SK-N-SH (cell line): Measurements from ENCODE around the gene CDKAL1. TPM values are rescaled to one million over a fixed set of nuclear protein-coding genes. Genes with fewer than 3 reads are reported as not detected.

ENCODE experiments used
- CTCF ChIA-PET: fragments of 300-600, 350-600 bp; formaldehyde crosslinking; extraction: SDS; loops from one replicate; lab custom pipeline; 2021; lab: Yijun Ruan, JAX
- POLR2A ChIA-PET: fragments of 350-600 bp; sonication (Branson Sonifier 250); formaldehyde crosslinking; extraction: SDS; loops from one replicate; lab custom pipeline; 2020; ENCODE audit warnings: antibody characterized with exemption, inconsistent platforms; lab: Yijun Ruan, JAX
- DNase-seq: peaks from one replicate; pipeline ENCODE4 v3.0.0; 2012
- H2AFZ ChIP-seq: fragments of 200-600 bp; sonication (generic); 2 replicates; pipeline ENCODE4 v1.8.1; 2016; ENCODE audit warnings: antibody characterized with exemption, mild to moderate bottlenecking, low read depth
- H3F3A ChIP-seq: fragments of 200-600 bp; sonication (generic); replicated peaks from 2 replicates; pipeline ENCODE3; 2016; ENCODE audit warnings: antibody characterized with exemption, mild to moderate bottlenecking; ENCODE audit not compliant: insufficient read depth
- H3K27ac ChIP-seq, 2 experiments: fragments of 200-500 bp in 1 of 2; fragments of 200-600 bp in 1 of 2; sonication (Bioruptor generic) in 1 of 2; sonication (generic), shearing (Covaris generic) in 1 of 2; 2 replicates each; pipeline versions ENCODE4 v1.5.1 to v1.6.1; 2014 to 2016; ENCODE audit warnings: low read depth in 2 of 2, inconsistent platforms in 1 of 2, low read length in 1 of 2, mild to moderate bottlenecking in 1 of 2, mixed read lengths in 1 of 2
- H3K27me3 ChIP-seq: fragments of 200-600 bp; sonication (generic), shearing (Covaris generic); 2 replicates; pipeline ENCODE4 v1.6.1; 2016; ENCODE audit warnings: mixed run types; ENCODE audit not compliant: insufficient read depth
- H3K36me3 ChIP-seq, 2 experiments: fragments of 200-500 bp in 1 of 2; fragments of 200-600 bp in 1 of 2; sonication (Bioruptor generic) in 1 of 2; sonication (generic) in 1 of 2; replicated peaks in 1 of 2; 2 replicates each; pipeline versions ENCODE3 to v1.5.1; 2014 to 2016; ENCODE audit warnings: low read length in 1 of 2, mild to moderate bottlenecking in 1 of 2; ENCODE audit not compliant: insufficient read depth in 2 of 2, control insufficient read depth in 1 of 2
- H3K4me1 ChIP-seq, 2 experiments: fragments of 200-500 bp in 1 of 2; fragments of 200-600 bp in 1 of 2; sonication (Bioruptor generic) in 1 of 2; sonication (generic), shearing (Covaris generic) in 1 of 2; 2 replicates each; pipeline versions ENCODE4 v1.5.1 to v1.6.1; 2014 to 2016; ENCODE audit warnings: low read depth in 1 of 2, low read length in 1 of 2, mixed run types in 1 of 2; ENCODE audit not compliant: insufficient read depth in 2 of 2, control insufficient read depth in 1 of 2
- H3K4me2 ChIP-seq: fragments of 200-600 bp; sonication (generic), shearing (Covaris generic); 2 replicates; pipeline ENCODE4 v1.6.1; 2017; ENCODE audit warnings: mixed run types
- H3K4me3 ChIP-seq, 2 experiments: fragments of 200-500 bp in 1 of 2; fragments of 200-600 bp in 1 of 2; sonication (Bioruptor generic) in 1 of 2; sonication (generic), shearing (Covaris generic) in 1 of 2; 2 replicates each; pipeline versions ENCODE4 v1.5.1 to v1.8.1; 2014 to 2016; ENCODE audit warnings: low read depth in 2 of 2, inconsistent platforms in 1 of 2, low read length in 1 of 2, mild to moderate bottlenecking in 1 of 2, mixed read lengths in 1 of 2, moderate library complexity in 1 of 2
- H3K79me2 ChIP-seq: fragments of 200-600 bp; sonication (generic); 2 replicates; pipeline ENCODE4 v1.8.1; 2017; ENCODE audit warnings: mild to moderate bottlenecking; ENCODE audit not compliant: insufficient read depth
- H3K9ac ChIP-seq: fragments of 200-600 bp; sonication (generic); 2 replicates; pipeline ENCODE4 v1.6.1; 2017; ENCODE audit warnings: mixed run types
- H3K9me2 ChIP-seq: fragments of 200-600 bp; sonication (generic); 2 replicates; pipeline ENCODE4 v1.6.1; 2017; ENCODE audit warnings: mixed run types
- H3K9me3 ChIP-seq: fragments of 200-600 bp; sonication (generic); 2 replicates; pipeline ENCODE4 v1.6.1; 2017; ENCODE audit warnings: mixed run types, mild to moderate bottlenecking, moderate library complexity
- H4K20me1 ChIP-seq: fragments of 200-600 bp; sonication (generic); 2 replicates; pipeline ENCODE4 v1.6.1; 2017; ENCODE audit warnings: mild to moderate bottlenecking, mixed run types; ENCODE audit not compliant: insufficient read depth
- ELF1 ChIP-seq: IDR thresholded peaks from 2 replicates; pipeline ENCODE4 v1.4.0; 2012
- EZH2phosphoT487 ChIP-seq: fragments of 200-600 bp; sonication (generic); IDR thresholded peaks from 2 replicates; pipeline ENCODE4 v1.6.1; 2017; ENCODE audit warnings: low read depth, mixed run types, mild to moderate bottlenecking, antibody characterized with exemption, moderate library complexity, borderline replicate concordance
- NFIC ChIP-seq: IDR thresholded peaks from 2 replicates; pipeline ENCODE4 v1.4.0; 2012; ENCODE audit warnings: borderline replicate concordance
- POLR2AphosphoS5 ChIP-seq: IDR thresholded peaks from 2 replicates; pipeline ENCODE4 v1.6.1; 2012; ENCODE audit warnings: low read depth, low read length
- RAD21 ChIP-seq: IDR thresholded peaks from 2 replicates; pipeline ENCODE4 v1.6.1; 2012; ENCODE audit warnings: mild to moderate bottlenecking, low read length
- RCOR1 ChIP-seq: fragments of 150-350 bp; IDR thresholded peaks from 2 replicates; pipeline ENCODE4 v1.6.1; 2017; ENCODE audit warnings: antibody characterized with exemption, low read length
- WGBS: methylation state at CpG from one replicate; pipeline ENCODE4 v1.1.6; 2017; ENCODE audit warnings: low lambda C conversion rate; 5-methylcytosine and 5-hydroxymethylcytosine counted together
- polyA plus RNA-seq, 3 experiments: library from polyadenylated mRNA; depleted of rRNA; stranded (reverse); fragments of >200 nt; gene quantifications; 2 replicates each; pipeline ENCODE4 v1.2.3, GENCODE V29; 2012
- TF ChIP-seq, protein P1 (sequence below): IDR thresholded peaks from 2 replicates; pipeline ENCODE4 v1.4.0; 2012; ENCODE audit warnings: low read depth, borderline replicate concordance
- TF ChIP-seq, protein P2 (sequence below): fragments of 150-350 bp; IDR thresholded peaks from 2 replicates; pipeline ENCODE4 v1.6.1; 2017; ENCODE audit warnings: antibody characterized with exemption, low read length, low read depth, borderline replicate concordance
- TF ChIP-seq, protein P3 (sequence below): IDR thresholded peaks from 2 replicates; pipeline ENCODE4 v1.6.1; 2012; ENCODE audit warnings: mild to moderate bottlenecking, low read depth, low read length, moderate library complexity
- TF ChIP-seq, protein P4 (sequence below): IDR thresholded peaks from 2 replicates; pipeline ENCODE4 v1.4.0; 2012; ENCODE audit warnings: low read depth

The CDKAL1 gene
- polyA plus RNA-seq, 1 of the 3 experiments (the other 2 are of a cell fraction), result 2.6 TPM

DNA sequence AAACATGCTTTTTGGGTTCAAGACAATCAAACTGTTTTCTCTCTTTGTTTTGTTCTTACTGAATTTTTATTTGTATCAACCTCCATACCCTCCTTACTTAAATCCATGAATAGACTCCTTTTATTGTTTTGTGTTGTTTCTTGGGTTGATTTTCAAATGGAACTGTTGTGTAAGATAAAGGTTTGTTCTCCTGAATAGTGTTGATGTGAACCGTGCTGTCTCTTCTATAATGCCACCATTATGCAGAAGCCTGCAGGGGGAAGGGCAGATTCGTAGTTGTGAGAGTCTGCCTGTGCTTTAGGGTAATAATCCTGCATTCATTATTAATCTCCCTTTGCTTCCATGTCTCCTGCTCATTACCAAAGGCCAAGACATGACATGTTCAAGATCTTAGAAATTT lies 105.9 kb downstream of the CDKAL1 start:
- Histone ChIP-seq H2AFZ (no peak overlapping the region), H3K9me3 (no peaks in the 10 kb centered on the region), H3K4me1 (peaks cover 0 to 2% of the 10 kb centered on the region in 2 experiments; a peak in 2 of 4 replicates), H3K27me3 (no peaks in the 10 kb centered on the region), H3K36me3 (no peaks in the 10 kb centered on the region), H3K9me2 (no peaks in the 10 kb centered on the region), H3K4me2 (no peak overlapping the region), H4K20me1 (no peaks in the 10 kb centered on the region), H3K4me3 (no peak overlapping the region), H3F3A (no peaks in the 10 kb centered on the region), H3K27ac (no peak overlapping the region), H3K9ac (no peak overlapping the region), H3K79me2 (no peaks in the 10 kb centered on the region; the same call in 1 of the 2 replicates)
- ChIA-PET CTCF (no interaction called here), POLR2A (no interaction called here)
- TF ChIP-seq, protein P1, sequence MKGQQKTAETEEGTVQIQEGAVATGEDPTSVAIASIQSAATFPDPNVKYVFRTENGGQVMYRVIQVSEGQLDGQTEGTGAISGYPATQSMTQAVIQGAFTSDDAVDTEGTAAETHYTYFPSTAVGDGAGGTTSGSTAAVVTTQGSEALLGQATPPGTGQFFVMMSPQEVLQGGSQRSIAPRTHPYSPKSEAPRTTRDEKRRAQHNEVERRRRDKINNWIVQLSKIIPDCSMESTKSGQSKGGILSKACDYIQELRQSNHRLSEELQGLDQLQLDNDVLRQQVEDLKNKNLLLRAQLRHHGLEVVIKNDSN, result no peak
- TF ChIP-seq NFIC (no peak), RCOR1 (no peak), ELF1 (no peak), EZH2phosphoT487 (no peak)
- TF ChIP-seq, protein P2, sequence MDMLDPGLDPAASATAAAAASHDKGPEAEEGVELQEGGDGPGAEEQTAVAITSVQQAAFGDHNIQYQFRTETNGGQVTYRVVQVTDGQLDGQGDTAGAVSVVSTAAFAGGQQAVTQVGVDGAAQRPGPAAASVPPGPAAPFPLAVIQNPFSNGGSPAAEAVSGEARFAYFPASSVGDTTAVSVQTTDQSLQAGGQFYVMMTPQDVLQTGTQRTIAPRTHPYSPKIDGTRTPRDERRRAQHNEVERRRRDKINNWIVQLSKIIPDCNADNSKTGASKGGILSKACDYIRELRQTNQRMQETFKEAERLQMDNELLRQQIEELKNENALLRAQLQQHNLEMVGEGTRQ, result no peak
- WGBS, result 94% methylated on average over 2 of the region's 2 CpGs
- no peak for DNase-seq

DNA sequence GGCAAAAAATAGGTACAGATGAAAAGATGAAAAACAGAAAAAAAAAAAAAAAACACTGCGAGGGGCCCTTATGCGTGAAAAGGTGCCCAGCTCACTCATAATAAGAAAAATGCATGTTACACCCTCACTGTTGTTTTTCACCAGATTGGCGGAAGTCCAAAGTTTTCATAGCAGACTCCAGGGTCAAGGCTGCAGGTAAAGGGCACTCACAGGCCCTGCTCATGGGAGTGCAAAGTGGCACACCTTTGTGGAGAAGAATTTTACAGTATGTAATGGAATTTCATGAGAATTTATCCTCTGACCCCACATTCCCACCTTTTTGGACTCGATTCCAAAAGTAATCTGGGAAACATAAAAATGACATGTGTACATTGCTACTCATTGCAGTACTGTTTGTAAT lies 108.2 kb downstream of the CDKAL1 start:
- ChIA-PET POLR2A (no interaction called here), CTCF (no interaction called here)
- Histone ChIP-seq H3K9me2 (no peaks in the 10 kb centered on the region), H3K79me2 (peaks cover 4% of the 10 kb centered on the region), H3K9me3 (no peaks in the 10 kb centered on the region), H3K9ac (no peak overlapping the region), H3K27ac (no peak overlapping the region), H3K4me2 (no peak overlapping the region), H3K36me3 (no peaks in the 10 kb centered on the region), H3K27me3 (no peaks in the 10 kb centered on the region), H3K4me1 (peaks cover 0 to 2% of the 10 kb centered on the region in 2 experiments; a peak in 2 of 4 replicates), H3F3A (no peaks in the 10 kb centered on the region), H2AFZ (no peak overlapping the region), H4K20me1 (no peaks in the 10 kb centered on the region), H3K4me3 (no peak overlapping the region)
- no peak for DNase-seq
- WGBS, result 94% methylated on average over 4 of the region's 4 CpGs
- TF ChIP-seq, protein P3, sequence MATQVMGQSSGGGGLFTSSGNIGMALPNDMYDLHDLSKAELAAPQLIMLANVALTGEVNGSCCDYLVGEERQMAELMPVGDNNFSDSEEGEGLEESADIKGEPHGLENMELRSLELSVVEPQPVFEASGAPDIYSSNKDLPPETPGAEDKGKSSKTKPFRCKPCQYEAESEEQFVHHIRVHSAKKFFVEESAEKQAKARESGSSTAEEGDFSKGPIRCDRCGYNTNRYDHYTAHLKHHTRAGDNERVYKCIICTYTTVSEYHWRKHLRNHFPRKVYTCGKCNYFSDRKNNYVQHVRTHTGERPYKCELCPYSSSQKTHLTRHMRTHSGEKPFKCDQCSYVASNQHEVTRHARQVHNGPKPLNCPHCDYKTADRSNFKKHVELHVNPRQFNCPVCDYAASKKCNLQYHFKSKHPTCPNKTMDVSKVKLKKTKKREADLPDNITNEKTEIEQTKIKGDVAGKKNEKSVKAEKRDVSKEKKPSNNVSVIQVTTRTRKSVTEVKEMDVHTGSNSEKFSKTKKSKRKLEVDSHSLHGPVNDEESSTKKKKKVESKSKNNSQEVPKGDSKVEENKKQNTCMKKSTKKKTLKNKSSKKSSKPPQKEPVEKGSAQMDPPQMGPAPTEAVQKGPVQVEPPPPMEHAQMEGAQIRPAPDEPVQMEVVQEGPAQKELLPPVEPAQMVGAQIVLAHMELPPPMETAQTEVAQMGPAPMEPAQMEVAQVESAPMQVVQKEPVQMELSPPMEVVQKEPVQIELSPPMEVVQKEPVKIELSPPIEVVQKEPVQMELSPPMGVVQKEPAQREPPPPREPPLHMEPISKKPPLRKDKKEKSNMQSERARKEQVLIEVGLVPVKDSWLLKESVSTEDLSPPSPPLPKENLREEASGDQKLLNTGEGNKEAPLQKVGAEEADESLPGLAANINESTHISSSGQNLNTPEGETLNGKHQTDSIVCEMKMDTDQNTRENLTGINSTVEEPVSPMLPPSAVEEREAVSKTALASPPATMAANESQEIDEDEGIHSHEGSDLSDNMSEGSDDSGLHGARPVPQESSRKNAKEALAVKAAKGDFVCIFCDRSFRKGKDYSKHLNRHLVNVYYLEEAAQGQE, result no peak
- TF ChIP-seq POLR2AphosphoS5, result no peak
- TF ChIP-seq, protein P4, sequence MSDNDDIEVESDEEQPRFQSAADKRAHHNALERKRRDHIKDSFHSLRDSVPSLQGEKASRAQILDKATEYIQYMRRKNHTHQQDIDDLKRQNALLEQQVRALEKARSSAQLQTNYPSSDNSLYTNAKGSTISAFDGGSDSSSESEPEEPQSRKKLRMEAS, result no peak
- TF ChIP-seq RAD21, result no peak
